ENCODE data around the gene IGFLR1.

The IGFLR1 gene

GRCh38 chr19:35740108-35740422 lies 2.2 kb downstream of the IGFLR1 start:
- peak overlapping the region; percentile 91 for H3K27ac Mint-ChIP-seq
- no peaks in the 10 kb centered on the region for H3K9me3 Mint-ChIP-seq

GRCh38 chr19:35739275-35740107 lies 2.8 kb downstream of the IGFLR1 start:
- Mint-ChIP-seq H3K27ac (no peak overlapping the region), H3K4me1 (ENCODE audit: low read depth) (peaks cover 39% of the 10 kb centered on the region), H3K4me3 (peak overlapping the region; percentile 95), H3K9me3 (no peaks in the 10 kb centered on the region), H3K36me3 (ENCODE audit: low read depth) (peaks cover 43% of the 10 kb centered on the region), H3K27me3 (no peaks in the 10 kb centered on the region)

More at GRCh38 chr19:35740108-35740422, 2.2 kb downstream of the IGFLR1 start:
- Mint-ChIP-seq H3K4me1 (ENCODE audit: low read depth) (peaks cover 41% of the 10 kb centered on the region), H3K36me3 (ENCODE audit: low read depth) (peaks cover 37% of the 10 kb centered on the region), H3K4me3 (peak overlapping the region; percentile 95), H3K27me3 (no peaks in the 10 kb centered on the region)

- H3K4me3 Mint-ChIP-seq = no peak overlapping the region
- peaks cover 49% of the 10 kb centered on the region for H3K36me3 Mint-ChIP-seq (ENCODE audit: low read depth)
- no peak overlapping the region for H3K27ac Mint-ChIP-seq
- H3K9me3 Mint-ChIP-seq = no peaks in the 10 kb centered on the region
- H3K4me1 Mint-ChIP-seq (ENCODE audit: low read depth) = peaks cover 33% of the 10 kb centered on the region
- H3K27me3 Mint-ChIP-seq = no peaks in the 10 kb centered on the region
Measured at GRCh38 chr19:35738887-35739229, 3.4 kb downstream of the IGFLR1 start.

GRCh38 chr19:35738021-35738886 lies 4.0 kb downstream of the IGFLR1 start:
- no peaks in the 10 kb centered on the region for H3K9me3 Mint-ChIP-seq
- no peaks in the 10 kb centered on the region for H3K27me3 Mint-ChIP-seq
- peaks cover 51% of the 10 kb centered on the region for H3K36me3 Mint-ChIP-seq (ENCODE audit: low read depth)
- H3K27ac Mint-ChIP-seq = no peak overlapping the region
- H3K4me1 Mint-ChIP-seq (ENCODE audit: low read depth) = peaks cover 27% of the 10 kb centered on the region
- H3K4me3 Mint-ChIP-seq = no peak overlapping the region

- H3K4me3 Mint-ChIP-seq = no peak overlapping the region
- no peaks in the 10 kb centered on the region for H3K9me3 Mint-ChIP-seq
- peaks cover 18% of the 10 kb centered on the region for H3K4me1 Mint-ChIP-seq (ENCODE audit: low read depth)
- H3K27ac Mint-ChIP-seq = no peak overlapping the region
- no peaks in the 10 kb centered on the region for H3K27me3 Mint-ChIP-seq
- peaks cover 44% of the 10 kb centered on the region for H3K36me3 Mint-ChIP-seq (ENCODE audit: low read depth)
Measured at GRCh38 chr19:35736913-35737886, 5.1 kb downstream of the IGFLR1 start.

GRCh38 chr19:35734889-35735288 lies 7.4 kb downstream of the IGFLR1 start:
- Mint-ChIP-seq H3K27me3 (no peaks in the 10 kb centered on the region), H3K36me3 (ENCODE audit: low read depth) (peaks cover 54% of the 10 kb centered on the region), H3K27ac (no peak overlapping the region), H3K4me3 (no peak overlapping the region), H3K9me3 (no peaks in the 10 kb centered on the region), H3K4me1 (ENCODE audit: low read depth) (peaks cover 14% of the 10 kb centered on the region)

GRCh38 chr19:35734273-35734672 lies 8.0 kb downstream of the IGFLR1 start:
- no peaks in the 10 kb centered on the region for H3K9me3 Mint-ChIP-seq
- H3K4me1 Mint-ChIP-seq (ENCODE audit: low read depth) = peaks cover 14% of the 10 kb centered on the region
- no peak overlapping the region for H3K4me3 Mint-ChIP-seq
- peaks cover 60% of the 10 kb centered on the region for H3K36me3 Mint-ChIP-seq (ENCODE audit: low read depth)
- no peaks in the 10 kb centered on the region for H3K27me3 Mint-ChIP-seq
- peak overlapping the region; percentile 21 for H3K27ac Mint-ChIP-seq

- H3K27ac Mint-ChIP-seq = peak overlapping the region; percentile 21
- no peaks in the 10 kb centered on the region for H3K27me3 Mint-ChIP-seq
- no peaks in the 10 kb centered on the region for H3K9me3 Mint-ChIP-seq
- H3K36me3 Mint-ChIP-seq (ENCODE audit: low read depth) = peaks cover 62% of the 10 kb centered on the region
- no peak overlapping the region for H3K4me3 Mint-ChIP-seq
- peaks cover 14% of the 10 kb centered on the region for H3K4me1 Mint-ChIP-seq (ENCODE audit: low read depth)
Measured at GRCh38 chr19:35733180-35734125, 8.8 kb downstream of the IGFLR1 start.

GRCh38 chr19:35732540-35733179 lies 9.6 kb downstream of the IGFLR1 start:
- Mint-ChIP-seq H3K27ac (no peak overlapping the region), H3K4me1 (ENCODE audit: low read depth) (peaks cover 13% of the 10 kb centered on the region), H3K4me3 (no peak overlapping the region), H3K36me3 (ENCODE audit: low read depth) (peaks cover 70% of the 10 kb centered on the region), H3K27me3 (no peaks in the 10 kb centered on the region), H3K9me3 (no peaks in the 10 kb centered on the region)

GRCh38 chr19:35731779-35732405 lies 10.4 kb downstream of the IGFLR1 start:
- Mint-ChIP-seq H3K27ac (no peak overlapping the region), H3K4me1 (ENCODE audit: low read depth) (peaks cover 8% of the 10 kb centered on the region), H3K36me3 (ENCODE audit: low read depth) (peaks cover 69% of the 10 kb centered on the region), H3K4me3 (no peak overlapping the region), H3K27me3 (no peaks in the 10 kb centered on the region), H3K9me3 (no peaks in the 10 kb centered on the region)

GRCh38 chr19:35731353-35731752 lies 10.9 kb downstream of the IGFLR1 start:
- H3K27me3 Mint-ChIP-seq = no peaks in the 10 kb centered on the region
- H3K27ac Mint-ChIP-seq = no peak overlapping the region
- H3K4me3 Mint-ChIP-seq = no peak overlapping the region
- H3K36me3 Mint-ChIP-seq (ENCODE audit: low read depth) = peaks cover 68% of the 10 kb centered on the region
- H3K4me1 Mint-ChIP-seq (ENCODE audit: low read depth) = peaks cover 5% of the 10 kb centered on the region
- H3K9me3 Mint-ChIP-seq = no peaks in the 10 kb centered on the region

GRCh38 chr19:35730326-35730725 lies 11.9 kb downstream of the IGFLR1 start:
- Mint-ChIP-seq H3K27ac (no peak overlapping the region), H3K4me3 (no peak overlapping the region), H3K4me1 (ENCODE audit: low read depth) (no peaks in the 10 kb centered on the region), H3K27me3 (no peaks in the 10 kb centered on the region), H3K9me3 (no peaks in the 10 kb centered on the region), H3K36me3 (ENCODE audit: low read depth) (peaks cover 71% of the 10 kb centered on the region)

- H3K9me3 Mint-ChIP-seq = no peaks in the 10 kb centered on the region
- H3K4me3 Mint-ChIP-seq = no peak overlapping the region
- peaks cover 72% of the 10 kb centered on the region for H3K36me3 Mint-ChIP-seq (ENCODE audit: low read depth)
- no peaks in the 10 kb centered on the region for H3K4me1 Mint-ChIP-seq (ENCODE audit: low read depth)
- H3K27ac Mint-ChIP-seq = peak overlapping the region; percentile 70
- H3K27me3 Mint-ChIP-seq = no peaks in the 10 kb centered on the region
Measured at GRCh38 chr19:35729763-35730162, 12.5 kb downstream of the IGFLR1 start.
